MCF 10A (cell line): Measurements from ENCODE around the gene LYPLAL1. TPM values are rescaled to one million over a fixed set of nuclear protein-coding genes. Genes with fewer than 3 reads are reported as not detected.

ENCODE experiments used
- BruUV-seq: library from RNA; stranded (reverse); fragments of 400-500 nt; replicated peaks from 2 replicates; lab custom pipeline; 2021; lab: Mats Ljungman, UMichigan
- CTCF ChIA-PET: fragments of 300-600 bp; sonication (Branson Sonifier 250); formaldehyde crosslinking; extraction: SDS; loops from one replicate; lab custom pipeline; 2021; ENCODE audit warnings: antibody characterized with exemption, inconsistent platforms; lab: Yijun Ruan, JAX
- POLR2A ChIA-PET: fragments of 300-600, 350-650 bp; sonication (Branson Sonifier 250); formaldehyde crosslinking; extraction: SDS; loops from one replicate; lab custom pipeline; 2020; ENCODE audit warnings: antibody characterized with exemption, inconsistent platforms; lab: Yijun Ruan, JAX
- DNase-seq: peaks from one replicate; pipeline ENCODE4 v3.0.0-alpha.2; 2018; ENCODE audit not compliant: unreplicated experiment
- H3K27ac Mint-ChIP-seq: one replicate; pipeline ENCODE4 v1.8.0; 2022; ENCODE audit warnings: mild to moderate bottlenecking, low read depth, mixed read lengths; ENCODE audit not compliant: unreplicated experiment
- H3K27me3 Mint-ChIP-seq: one replicate; pipeline ENCODE4 v1.8.0; 2022; ENCODE audit warnings: mixed read lengths; ENCODE audit not compliant: insufficient read depth, unreplicated experiment
- H3K36me3 Mint-ChIP-seq: one replicate; pipeline ENCODE4 v1.8.0; 2022; ENCODE audit warnings: mild to moderate bottlenecking, moderate library complexity, mixed read lengths; ENCODE audit not compliant: insufficient read depth, unreplicated experiment
- H3K4me1 Mint-ChIP-seq: one replicate; pipeline ENCODE4 v1.8.0; 2022; ENCODE audit warnings: mixed read lengths; ENCODE audit not compliant: insufficient read depth, unreplicated experiment
- H3K4me3 Mint-ChIP-seq: one replicate; pipeline ENCODE4 v1.8.0; 2022; ENCODE audit warnings: mild to moderate bottlenecking, moderate library complexity, mixed read lengths; ENCODE audit not compliant: unreplicated experiment
- H3K9me3 Mint-ChIP-seq: one replicate; pipeline ENCODE4 v1.8.0; 2022; ENCODE audit warnings: mixed read lengths; ENCODE audit not compliant: unreplicated experiment
- intact Hi-C: fragments of 100-400 bp; cut with micrococcal nuclease; formaldehyde crosslinking; loops from 2 replicates; pipeline ENCODE4 v1.14.1; 2022
- total RNA-seq: library from RNA; stranded (reverse); gene quantifications from 2 replicates; pipeline ENCODE4 v1.2.3, GENCODE V29; 2022
- TF ChIP-seq, protein P1 (sequence below): fragments of 200-600 bp; IDR thresholded peaks from one replicate; pipeline ENCODE4 v1.8.0; 2022; ENCODE audit warnings: antibody characterized with exemption, mild to moderate bottlenecking; ENCODE audit not compliant: unreplicated experiment

Gene LYPLAL1
- total RNA-seq, 1 experiment from 2014 or later = 59.8 TPM

DNA sequence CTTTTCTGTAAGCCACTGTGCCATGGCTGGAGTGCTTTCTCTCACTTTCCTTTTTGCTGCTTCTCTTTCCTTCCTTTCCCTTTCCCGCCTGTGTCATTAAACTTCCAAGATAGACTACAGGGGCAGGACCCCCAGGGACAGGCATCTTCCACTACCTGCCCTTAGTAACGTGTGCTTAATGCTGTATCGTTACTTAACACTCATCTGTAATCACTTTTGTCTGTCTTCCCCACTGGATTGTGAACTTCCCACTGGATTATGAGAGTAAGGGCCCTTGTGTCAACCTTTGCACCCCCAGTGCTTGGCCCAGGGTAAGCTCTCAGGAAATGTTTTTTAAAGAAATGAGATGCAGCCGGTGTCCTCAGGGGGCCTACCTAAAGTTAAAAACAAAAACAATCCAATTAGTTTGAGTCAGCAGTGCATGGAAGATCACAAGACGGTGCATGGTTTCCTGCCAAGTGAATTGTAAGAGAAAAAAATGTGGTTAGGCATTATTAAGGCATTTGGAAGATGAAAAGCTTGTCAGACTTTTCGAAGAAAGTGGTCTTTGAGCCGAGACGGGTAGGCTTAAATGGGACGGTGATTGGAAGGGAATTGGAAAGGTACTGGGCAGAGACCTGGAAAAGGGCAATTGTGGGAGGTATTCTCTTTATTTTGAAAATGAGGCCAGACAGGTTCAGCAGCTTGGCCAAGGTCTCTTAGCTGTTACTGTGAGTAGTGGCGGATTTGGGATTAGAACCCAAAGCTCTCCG lies 958 bp downstream of the LYPLAL1 start:
- H3K9me3 Mint-ChIP-seq = no peaks in the 10 kb centered on the region
- ChIA-PET POLR2A (interaction anchor here (0.5 to 5.3 kb wide), 26 partner anchors 13 to 889 kb away, joined by 3 to 93 read pairs (median 4); partner anchors contain the start of genes RRP15 and TGFB2), CTCF (interaction anchor here (0.6 to 1.6 kb wide), 14 partner anchors 12 to 846 kb away, joined by 3 to 8 read pairs (median 4); no protein-coding TSS in a partner anchor)
- intact Hi-C loops = loop anchor here (2.0 to 10.0 kb wide), 3 partner anchors 86 to 830 kb away; partner anchors contain the start of gene TGFB2
- peaks cover 44% of the 10 kb centered on the region for H3K4me1 Mint-ChIP-seq
- H3K4me3 Mint-ChIP-seq = peak overlapping the region; percentile 93
- DNase-seq = peak; percentile 78
- peak overlapping the region; percentile 84 for H3K27ac Mint-ChIP-seq
- TF ChIP-seq, protein P1, sequence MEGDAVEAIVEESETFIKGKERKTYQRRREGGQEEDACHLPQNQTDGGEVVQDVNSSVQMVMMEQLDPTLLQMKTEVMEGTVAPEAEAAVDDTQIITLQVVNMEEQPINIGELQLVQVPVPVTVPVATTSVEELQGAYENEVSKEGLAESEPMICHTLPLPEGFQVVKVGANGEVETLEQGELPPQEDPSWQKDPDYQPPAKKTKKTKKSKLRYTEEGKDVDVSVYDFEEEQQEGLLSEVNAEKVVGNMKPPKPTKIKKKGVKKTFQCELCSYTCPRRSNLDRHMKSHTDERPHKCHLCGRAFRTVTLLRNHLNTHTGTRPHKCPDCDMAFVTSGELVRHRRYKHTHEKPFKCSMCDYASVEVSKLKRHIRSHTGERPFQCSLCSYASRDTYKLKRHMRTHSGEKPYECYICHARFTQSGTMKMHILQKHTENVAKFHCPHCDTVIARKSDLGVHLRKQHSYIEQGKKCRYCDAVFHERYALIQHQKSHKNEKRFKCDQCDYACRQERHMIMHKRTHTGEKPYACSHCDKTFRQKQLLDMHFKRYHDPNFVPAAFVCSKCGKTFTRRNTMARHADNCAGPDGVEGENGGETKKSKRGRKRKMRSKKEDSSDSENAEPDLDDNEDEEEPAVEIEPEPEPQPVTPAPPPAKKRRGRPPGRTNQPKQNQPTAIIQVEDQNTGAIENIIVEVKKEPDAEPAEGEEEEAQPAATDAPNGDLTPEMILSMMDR = no peak
- H3K36me3 Mint-ChIP-seq = peaks cover 15% of the 10 kb centered on the region
- BruUV-seq = no TSS peak
- no peaks in the 10 kb centered on the region for H3K27me3 Mint-ChIP-seq

DNA sequence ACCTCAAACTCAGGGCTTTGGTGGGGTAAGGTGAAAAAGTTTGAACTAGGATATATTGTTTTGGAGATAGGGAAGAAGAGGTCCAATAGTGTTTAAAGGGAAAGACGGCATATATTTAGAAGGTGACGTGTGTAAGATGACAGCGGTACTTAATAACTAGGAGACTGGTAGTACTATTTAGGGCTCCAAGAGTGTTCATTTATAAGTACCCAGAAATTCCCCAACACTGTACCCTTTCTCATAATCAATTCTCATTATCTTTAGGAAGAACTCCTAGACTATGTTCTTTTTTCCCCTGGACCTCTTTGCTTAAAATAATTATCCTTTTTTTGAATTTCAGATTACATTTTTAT lies 1.5 kb downstream of the LYPLAL1 start:
- ChIA-PET CTCF (interaction anchor here (0.6 to 1.6 kb wide), 13 partner anchors 12 to 854 kb away, joined by 3 to 5 read pairs (median 4); no protein-coding TSS in a partner anchor), POLR2A (interaction anchor here (0.6 to 5.3 kb wide), 15 partner anchors 13 to 890 kb away, joined by 3 to 93 read pairs (median 4); partner anchors contain the start of gene RRP15)
- intact Hi-C loops = loop anchor here (2.0 to 10.0 kb wide), 3 partner anchors 86 to 830 kb away; partner anchors contain the start of gene TGFB2

GRCh38 chr1:219176168-219176567 lies 2.5 kb downstream of the LYPLAL1 start:
- Mint-ChIP-seq H3K27me3 (no peaks in the 10 kb centered on the region), H3K4me1 (peaks cover 44% of the 10 kb centered on the region), H3K4me3 (no peak overlapping the region), H3K9me3 (no peaks in the 10 kb centered on the region), H3K36me3 (peaks cover 25% of the 10 kb centered on the region), H3K27ac (no peak overlapping the region)
- ChIA-PET POLR2A (interaction anchor here (0.6 to 5.3 kb wide), 7 partner anchors 12 to 669 kb away, joined by 3 to 93 read pairs (median 3); no protein-coding TSS in a partner anchor), CTCF (interaction anchor here (0.5 to 1.9 kb wide), 11 partner anchors 11 to 1591 kb away, joined by 3 to 11 read pairs (median 3); no protein-coding TSS in a partner anchor)
- BruUV-seq = no TSS peak
- TF ChIP-seq, protein P1 = no peak
- intact Hi-C loops = loop anchor here (10.0 kb wide), 1 partner anchor 831 kb away; the partner anchor contains the start of gene TGFB2
- DNase-seq = no peak

More for the DNA sequence above, 1.5 kb downstream of the LYPLAL1 start:
- TF ChIP-seq, protein P1 = no peak
- no peaks in the 10 kb centered on the region for H3K9me3 Mint-ChIP-seq
- peaks cover 44% of the 10 kb centered on the region for H3K4me1 Mint-ChIP-seq
- no peaks in the 10 kb centered on the region for H3K27me3 Mint-ChIP-seq
- H3K4me3 Mint-ChIP-seq = peak overlapping the region; percentile 93
- H3K27ac Mint-ChIP-seq = peak overlapping the region; percentile 84
- no peak for DNase-seq
- peaks cover 20% of the 10 kb centered on the region for H3K36me3 Mint-ChIP-seq
- BruUV-seq = no TSS peak

GRCh38 chr1:219177363-219177762 lies 3.7 kb downstream of the LYPLAL1 start:
- peak overlapping the region; percentile 3 for H3K27ac Mint-ChIP-seq

More at GRCh38 chr1:219177363-219177762, 3.7 kb downstream of the LYPLAL1 start:
- CTCF ChIA-PET = interaction anchor here (0.9 to 1.9 kb wide), 6 partner anchors 11 to 848 kb away, joined by 3 to 11 read pairs (median 6); no protein-coding TSS in a partner anchor
- H3K4me1 Mint-ChIP-seq = peaks cover 48% of the 10 kb centered on the region
- intact Hi-C loops = loop anchor here (10.0 kb wide), 1 partner anchor 833 kb away; the partner anchor contains the start of gene TGFB2
- no peak overlapping the region for H3K4me3 Mint-ChIP-seq
- DNase-seq = peak; percentile 92
- POLR2A ChIA-PET = interaction anchor here (0.6 to 5.3 kb wide), 4 partner anchors 10 to 648 kb away, joined by 3 to 93 read pairs (median 4); no protein-coding TSS in a partner anchor
- H3K27me3 Mint-ChIP-seq = no peaks in the 10 kb centered on the region
- H3K9me3 Mint-ChIP-seq = no peaks in the 10 kb centered on the region
- peaks cover 28% of the 10 kb centered on the region for H3K36me3 Mint-ChIP-seq
- no TSS peak for BruUV-seq
- TF ChIP-seq, protein P1 = no peak
